HEK293 (cell line): ENCODE results near the gene HM13.
A peak's percentile ranks its signal among the peaks of the same experiment; 100 is the strongest.

ENCODE experiments used
- EGR2 ChIP-seq: fragments of 450-650 bp; formaldehyde crosslinking; IDR thresholded peaks from 2 replicates; pipeline ENCODE4 v1.5.1; 2016; ENCODE audit warnings: low read depth, missing biosample characterization, missing genetic modification characterization
- GLI2 ChIP-seq: fragments of 450-650 bp; formaldehyde crosslinking; IDR thresholded peaks from 2 replicates; pipeline ENCODE4; 2017; ENCODE audit warnings: missing biosample characterization, missing genetic modification characterization, low read depth, borderline replicate concordance
- GLIS2 ChIP-seq: fragments of 450-650 bp; formaldehyde crosslinking; IDR thresholded peaks from 2 replicates; pipeline ENCODE4 v1.5.1; 2016; ENCODE audit warnings: missing biosample characterization, missing genetic modification characterization
- PRDM1 ChIP-seq: fragments of 450-650 bp; formaldehyde crosslinking; IDR thresholded peaks from 2 replicates; pipeline ENCODE4; 2016; ENCODE audit warnings: missing biosample characterization, missing genetic modification characterization
- REPIN1 ChIP-seq: fragments of 450-650 bp; formaldehyde crosslinking; IDR thresholded peaks from 2 replicates; pipeline ENCODE4 v1.5.1; 2017; ENCODE audit warnings: missing biosample characterization, missing genetic modification characterization, low read depth
- SETDB1 ChIP-seq: IDR thresholded peaks from one replicate; pipeline ENCODE4 v1.6.1; 2017; ENCODE audit warnings: mild to moderate bottlenecking, low read length, moderate library complexity, mixed read lengths; ENCODE audit not compliant: insufficient read length
- TRIM28 ChIP-seq: IDR thresholded peaks from 2 replicates; pipeline ENCODE4 v1.6.1; 2011; ENCODE audit warnings: low read length, control low read depth, borderline replicate concordance
- ZBTB1 ChIP-seq: fragments of 450-650 bp; formaldehyde crosslinking; IDR thresholded peaks from 2 replicates; pipeline ENCODE4 v1.5.1; 2016; ENCODE audit warnings: missing biosample characterization, missing genetic modification characterization
- ZBTB7A ChIP-seq: fragments of 450-650 bp; formaldehyde crosslinking; IDR thresholded peaks from 2 replicates; pipeline ENCODE4 v1.5.1; 2016; ENCODE audit warnings: low read depth, missing biosample characterization, missing genetic modification characterization
- ZBTB8A ChIP-seq: fragments of 450-650 bp; formaldehyde crosslinking; IDR thresholded peaks from 2 replicates; pipeline ENCODE4 v1.5.1; 2016; ENCODE audit warnings: missing biosample characterization, missing genetic modification characterization
- ZFP69B ChIP-seq: fragments of 450-650 bp; formaldehyde crosslinking; IDR thresholded peaks from 2 replicates; pipeline ENCODE4 v1.5.1; 2016; ENCODE audit warnings: missing biosample characterization, missing genetic modification characterization
- ZIC2 ChIP-seq: fragments of 450-650 bp; formaldehyde crosslinking; IDR thresholded peaks from 2 replicates; pipeline ENCODE4 v1.5.1; 2016; ENCODE audit warnings: missing biosample characterization, missing genetic modification characterization
- ZNF10 ChIP-seq: fragments of 450-650 bp; formaldehyde crosslinking; IDR thresholded peaks from 2 replicates; pipeline ENCODE4 v1.5.1; 2017; ENCODE audit warnings: missing biosample characterization, missing genetic modification characterization
- ZNF23 ChIP-seq: fragments of 450-650 bp; formaldehyde crosslinking; IDR thresholded peaks from 2 replicates; pipeline ENCODE4 v1.5.1; 2016; ENCODE audit warnings: missing biosample characterization, missing genetic modification characterization, borderline replicate concordance
- ZNF324 ChIP-seq: fragments of 450-650 bp; formaldehyde crosslinking; IDR thresholded peaks from 2 replicates; pipeline ENCODE4 v1.5.1; 2016; ENCODE audit warnings: missing biosample characterization, missing genetic modification characterization
- ZNF335 ChIP-seq: fragments of 450-650 bp; formaldehyde crosslinking; conservative IDR thresholded peaks from 2 replicates; pipeline ENCODE4 v1.5.1; 2016; ENCODE audit warnings: missing biosample characterization, missing genetic modification characterization
- ZNF404 ChIP-seq: fragments of 450-650 bp; formaldehyde crosslinking; IDR thresholded peaks from 2 replicates; pipeline ENCODE4 v1.5.1; 2017; ENCODE audit warnings: missing biosample characterization, missing genetic modification characterization
- ZNF529 ChIP-seq: fragments of 450-650 bp; formaldehyde crosslinking; IDR thresholded peaks from 2 replicates; pipeline ENCODE4 v1.5.1; 2017; ENCODE audit warnings: missing genetic modification characterization, missing biosample characterization; ENCODE audit not compliant: insufficient replicate concordance
- ZNF610 ChIP-seq: fragments of 450-650 bp; formaldehyde crosslinking; IDR thresholded peaks from 2 replicates; pipeline ENCODE4 v1.5.1; 2016; ENCODE audit warnings: missing biosample characterization, missing genetic modification characterization, borderline replicate concordance
- ZNF768 ChIP-seq: fragments of 450-650 bp; formaldehyde crosslinking; IDR thresholded peaks from 2 replicates; pipeline ENCODE4 v1.5.1; 2018; ENCODE audit warnings: missing biosample characterization, mild to moderate bottlenecking, missing genetic modification characterization
- ZNF776 ChIP-seq: fragments of 450-650 bp; formaldehyde crosslinking; IDR thresholded peaks from 2 replicates; pipeline ENCODE4 v1.5.0; 2017; ENCODE audit warnings: missing biosample characterization, missing genetic modification characterization, borderline replicate concordance
- ZSCAN23 ChIP-seq: fragments of 450-650 bp; formaldehyde crosslinking; IDR thresholded peaks from 2 replicates; pipeline ENCODE4 v1.5.1; 2016; ENCODE audit warnings: missing biosample characterization, missing genetic modification characterization
- TF ChIP-seq, protein P1 (sequence below): fragments of 450-650 bp; formaldehyde crosslinking; IDR thresholded peaks from 2 replicates; pipeline ENCODE4 v1.5.1; 2016; ENCODE audit warnings: missing biosample characterization, missing genetic modification characterization
- TF ChIP-seq, protein P2 (sequence below): fragments of 450-650 bp; formaldehyde crosslinking; IDR thresholded peaks from 2 replicates; pipeline ENCODE4 v1.5.1; 2016; ENCODE audit warnings: missing biosample characterization, missing genetic modification characterization
- TF ChIP-seq, protein P3 (sequence below): sonication (generic); formaldehyde crosslinking; IDR thresholded peaks from 2 replicates; pipeline ENCODE4 v1.8.1; 2022; ENCODE audit warnings: mild to moderate bottlenecking, moderate library complexity, missing genetic modification reagents
- TF ChIP-seq, protein P4 (sequence below): fragments of 450-650 bp; formaldehyde crosslinking; IDR thresholded peaks from 2 replicates; pipeline ENCODE4 v1.5.1; 2016; ENCODE audit warnings: missing biosample characterization, missing genetic modification characterization
- TF ChIP-seq, protein P5 (sequence below): fragments of 450-650 bp; formaldehyde crosslinking; IDR thresholded peaks from 2 replicates; pipeline ENCODE4 v1.5.1; 2016; ENCODE audit warnings: missing biosample characterization, missing genetic modification characterization
- TF ChIP-seq, protein P6 (sequence below): fragments of 450-650 bp; formaldehyde crosslinking; IDR thresholded peaks from 2 replicates; pipeline ENCODE4 v1.5.1; 2016; ENCODE audit warnings: missing biosample characterization, missing genetic modification characterization, low read depth
- TF ChIP-seq, protein P7 (sequence below): fragments of 450-650 bp; formaldehyde crosslinking; IDR thresholded peaks from 2 replicates; pipeline ENCODE4 v1.5.1; 2016; ENCODE audit warnings: missing biosample characterization, missing genetic modification characterization

HM13 gene

DNA sequence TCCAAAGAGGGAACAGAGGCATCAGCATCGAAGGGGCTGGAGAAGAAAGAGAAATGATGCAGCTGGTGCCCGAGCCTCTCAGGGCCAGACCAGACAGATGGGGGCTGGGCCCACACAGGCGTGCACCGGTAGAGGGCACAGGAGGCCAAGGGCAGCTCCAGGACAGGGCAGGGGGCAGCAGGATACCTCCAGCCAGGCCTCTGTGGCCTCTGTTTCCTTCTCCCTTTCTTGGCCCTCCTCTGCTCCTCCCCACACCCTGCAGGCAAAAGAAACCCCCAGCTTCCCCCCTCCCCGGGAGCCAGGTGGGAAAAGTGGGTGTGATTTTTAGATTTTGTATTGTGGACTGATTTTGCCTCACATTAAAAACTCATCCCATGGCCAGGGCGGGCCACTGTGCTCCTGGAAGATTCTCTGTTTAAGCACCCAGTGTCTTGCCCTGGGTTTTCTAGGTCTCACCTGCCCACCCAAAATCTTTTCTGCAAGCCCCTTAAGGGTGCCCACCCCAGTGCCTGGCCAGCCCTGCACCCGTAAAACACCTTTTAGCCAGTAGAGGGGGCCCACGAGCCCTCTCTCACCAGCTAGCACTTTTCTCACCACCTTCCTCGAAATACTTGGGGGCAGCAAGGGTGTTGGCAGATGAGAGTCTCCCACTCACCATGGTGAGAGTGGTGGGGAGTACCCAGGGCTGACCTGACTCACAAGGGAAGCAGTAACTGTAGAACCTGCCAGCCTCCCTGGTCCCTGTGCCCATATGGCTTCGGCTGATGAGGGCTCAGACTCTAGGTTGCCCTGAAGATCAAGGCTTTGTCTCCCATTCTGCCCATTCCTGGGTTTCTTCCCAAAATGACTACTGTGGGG is 55.1 kb downstream of the HM13 start (continued):
- TF ChIP-seq GLI2 (no peak), PRDM1 (tag by site-specific recombination) (peak; percentile 70), ZNF404 (tag by site-specific recombination) (no peak), SETDB1 (no peak), REPIN1 (no peak), GLIS2 (tag by site-specific recombination) (peak; percentile 21; the same call in 1 of the 2 replicates), ZFP69B (no peak), ZNF610 (tag by site-specific recombination) (no peak), ZNF10 (tag by site-specific recombination) (no peak), ZBTB8A (tag by site-specific recombination) (no peak), ZNF335 (tag by site-specific recombination) (peak; percentile 94), ZIC2 (tag by site-specific recombination) (no peak), ZBTB7A (tag by site-specific recombination) (no peak), ZNF776 (tag by site-specific recombination) (no peak), ZNF324 (tag by site-specific recombination) (no peak), ZNF23 (tag by site-specific recombination) (no peak), ZNF529 (tag by site-specific recombination) (no peak), ZBTB1 (tag by site-specific recombination) (no peak), EGR2 (peak; percentile 57; the same call in 1 of the 2 replicates), ZSCAN23 (tag by site-specific recombination) (no peak), ZNF768 (tag by site-specific recombination) (no peak), TRIM28 (no peak)
- TF ChIP-seq, protein P1, sequence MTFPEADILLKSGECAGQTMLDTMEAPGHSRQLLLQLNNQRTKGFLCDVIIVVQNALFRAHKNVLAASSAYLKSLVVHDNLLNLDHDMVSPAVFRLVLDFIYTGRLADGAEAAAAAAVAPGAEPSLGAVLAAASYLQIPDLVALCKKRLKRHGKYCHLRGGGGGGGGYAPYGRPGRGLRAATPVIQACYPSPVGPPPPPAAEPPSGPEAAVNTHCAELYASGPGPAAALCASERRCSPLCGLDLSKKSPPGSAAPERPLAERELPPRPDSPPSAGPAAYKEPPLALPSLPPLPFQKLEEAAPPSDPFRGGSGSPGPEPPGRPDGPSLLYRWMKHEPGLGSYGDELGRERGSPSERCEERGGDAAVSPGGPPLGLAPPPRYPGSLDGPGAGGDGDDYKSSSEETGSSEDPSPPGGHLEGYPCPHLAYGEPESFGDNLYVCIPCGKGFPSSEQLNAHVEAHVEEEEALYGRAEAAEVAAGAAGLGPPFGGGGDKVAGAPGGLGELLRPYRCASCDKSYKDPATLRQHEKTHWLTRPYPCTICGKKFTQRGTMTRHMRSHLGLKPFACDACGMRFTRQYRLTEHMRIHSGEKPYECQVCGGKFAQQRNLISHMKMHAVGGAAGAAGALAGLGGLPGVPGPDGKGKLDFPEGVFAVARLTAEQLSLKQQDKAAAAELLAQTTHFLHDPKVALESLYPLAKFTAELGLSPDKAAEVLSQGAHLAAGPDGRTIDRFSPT = peak; percentile 37; the same call in 1 of the 2 replicates
- TF ChIP-seq, protein P2, sequence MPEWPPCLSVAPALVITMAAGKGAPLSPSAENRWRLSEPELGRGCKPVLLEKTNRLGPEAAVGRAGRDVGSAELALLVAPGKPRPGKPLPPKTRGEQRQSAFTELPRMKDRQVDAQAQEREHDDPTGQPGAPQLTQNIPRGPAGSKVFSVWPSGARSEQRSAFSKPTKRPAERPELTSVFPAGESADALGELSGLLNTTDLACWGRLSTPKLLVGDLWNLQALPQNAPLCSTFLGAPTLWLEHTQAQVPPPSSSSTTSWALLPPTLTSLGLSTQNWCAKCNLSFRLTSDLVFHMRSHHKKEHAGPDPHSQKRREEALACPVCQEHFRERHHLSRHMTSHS (tag by site-specific recombination) = no peak
- TF ChIP-seq, protein P3, sequence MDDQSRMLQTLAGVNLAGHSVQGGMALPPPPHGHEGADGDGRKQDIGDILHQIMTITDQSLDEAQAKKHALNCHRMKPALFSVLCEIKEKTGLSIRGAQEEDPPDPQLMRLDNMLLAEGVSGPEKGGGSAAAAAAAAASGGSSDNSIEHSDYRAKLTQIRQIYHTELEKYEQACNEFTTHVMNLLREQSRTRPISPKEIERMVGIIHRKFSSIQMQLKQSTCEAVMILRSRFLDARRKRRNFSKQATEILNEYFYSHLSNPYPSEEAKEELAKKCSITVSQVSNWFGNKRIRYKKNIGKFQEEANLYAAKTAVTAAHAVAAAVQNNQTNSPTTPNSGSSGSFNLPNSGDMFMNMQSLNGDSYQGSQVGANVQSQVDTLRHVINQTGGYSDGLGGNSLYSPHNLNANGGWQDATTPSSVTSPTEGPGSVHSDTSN (CRISPR knock-in tag) = no peak
- TF ChIP-seq, protein P4, sequence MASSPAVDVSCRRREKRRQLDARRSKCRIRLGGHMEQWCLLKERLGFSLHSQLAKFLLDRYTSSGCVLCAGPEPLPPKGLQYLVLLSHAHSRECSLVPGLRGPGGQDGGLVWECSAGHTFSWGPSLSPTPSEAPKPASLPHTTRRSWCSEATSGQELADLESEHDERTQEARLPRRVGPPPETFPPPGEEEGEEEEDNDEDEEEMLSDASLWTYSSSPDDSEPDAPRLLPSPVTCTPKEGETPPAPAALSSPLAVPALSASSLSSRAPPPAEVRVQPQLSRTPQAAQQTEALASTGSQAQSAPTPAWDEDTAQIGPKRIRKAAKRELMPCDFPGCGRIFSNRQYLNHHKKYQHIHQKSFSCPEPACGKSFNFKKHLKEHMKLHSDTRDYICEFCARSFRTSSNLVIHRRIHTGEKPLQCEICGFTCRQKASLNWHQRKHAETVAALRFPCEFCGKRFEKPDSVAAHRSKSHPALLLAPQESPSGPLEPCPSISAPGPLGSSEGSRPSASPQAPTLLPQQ (tag by site-specific recombination) = peak; percentile 41; the same call in 1 of the 2 replicates
- TF ChIP-seq, protein P5, sequence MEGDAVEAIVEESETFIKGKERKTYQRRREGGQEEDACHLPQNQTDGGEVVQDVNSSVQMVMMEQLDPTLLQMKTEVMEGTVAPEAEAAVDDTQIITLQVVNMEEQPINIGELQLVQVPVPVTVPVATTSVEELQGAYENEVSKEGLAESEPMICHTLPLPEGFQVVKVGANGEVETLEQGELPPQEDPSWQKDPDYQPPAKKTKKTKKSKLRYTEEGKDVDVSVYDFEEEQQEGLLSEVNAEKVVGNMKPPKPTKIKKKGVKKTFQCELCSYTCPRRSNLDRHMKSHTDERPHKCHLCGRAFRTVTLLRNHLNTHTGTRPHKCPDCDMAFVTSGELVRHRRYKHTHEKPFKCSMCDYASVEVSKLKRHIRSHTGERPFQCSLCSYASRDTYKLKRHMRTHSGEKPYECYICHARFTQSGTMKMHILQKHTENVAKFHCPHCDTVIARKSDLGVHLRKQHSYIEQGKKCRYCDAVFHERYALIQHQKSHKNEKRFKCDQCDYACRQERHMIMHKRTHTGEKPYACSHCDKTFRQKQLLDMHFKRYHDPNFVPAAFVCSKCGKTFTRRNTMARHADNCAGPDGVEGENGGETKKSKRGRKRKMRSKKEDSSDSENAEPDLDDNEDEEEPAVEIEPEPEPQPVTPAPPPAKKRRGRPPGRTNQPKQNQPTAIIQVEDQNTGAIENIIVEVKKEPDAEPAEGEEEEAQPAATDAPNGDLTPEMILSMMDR = peak; percentile 57
- TF ChIP-seq, protein P6, sequence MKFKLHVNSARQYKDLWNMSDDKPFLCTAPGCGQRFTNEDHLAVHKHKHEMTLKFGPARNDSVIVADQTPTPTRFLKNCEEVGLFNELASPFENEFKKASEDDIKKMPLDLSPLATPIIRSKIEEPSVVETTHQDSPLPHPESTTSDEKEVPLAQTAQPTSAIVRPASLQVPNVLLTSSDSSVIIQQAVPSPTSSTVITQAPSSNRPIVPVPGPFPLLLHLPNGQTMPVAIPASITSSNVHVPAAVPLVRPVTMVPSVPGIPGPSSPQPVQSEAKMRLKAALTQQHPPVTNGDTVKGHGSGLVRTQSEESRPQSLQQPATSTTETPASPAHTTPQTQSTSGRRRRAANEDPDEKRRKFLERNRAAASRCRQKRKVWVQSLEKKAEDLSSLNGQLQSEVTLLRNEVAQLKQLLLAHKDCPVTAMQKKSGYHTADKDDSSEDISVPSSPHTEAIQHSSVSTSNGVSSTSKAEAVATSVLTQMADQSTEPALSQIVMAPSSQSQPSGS (tag by site-specific recombination) = no peak
- TF ChIP-seq, protein P7, sequence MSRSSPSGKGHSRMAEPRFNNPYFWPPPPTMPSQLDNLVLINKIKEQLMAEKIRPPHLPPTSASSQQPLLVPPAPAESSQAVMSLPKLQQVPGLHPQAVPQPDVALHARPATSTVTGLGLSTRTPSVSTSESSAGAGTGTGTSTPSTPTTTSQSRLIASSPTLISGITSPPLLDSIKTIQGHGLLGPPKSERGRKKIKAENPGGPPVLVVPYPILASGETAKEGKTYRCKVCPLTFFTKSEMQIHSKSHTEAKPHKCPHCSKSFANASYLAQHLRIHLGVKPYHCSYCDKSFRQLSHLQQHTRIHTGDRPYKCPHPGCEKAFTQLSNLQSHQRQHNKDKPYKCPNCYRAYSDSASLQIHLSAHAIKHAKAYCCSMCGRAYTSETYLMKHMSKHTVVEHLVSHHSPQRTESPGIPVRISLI (tag by site-specific recombination) = no peak
